ENCODE data around the gene UBE2D3.
"Not testable (repeated sequence)": the region's sequence is repeated elsewhere in the genome, so short reads cannot be mapped to it uniquely, and the experiment has no call there.

UBE2D3 gene

DNA sequence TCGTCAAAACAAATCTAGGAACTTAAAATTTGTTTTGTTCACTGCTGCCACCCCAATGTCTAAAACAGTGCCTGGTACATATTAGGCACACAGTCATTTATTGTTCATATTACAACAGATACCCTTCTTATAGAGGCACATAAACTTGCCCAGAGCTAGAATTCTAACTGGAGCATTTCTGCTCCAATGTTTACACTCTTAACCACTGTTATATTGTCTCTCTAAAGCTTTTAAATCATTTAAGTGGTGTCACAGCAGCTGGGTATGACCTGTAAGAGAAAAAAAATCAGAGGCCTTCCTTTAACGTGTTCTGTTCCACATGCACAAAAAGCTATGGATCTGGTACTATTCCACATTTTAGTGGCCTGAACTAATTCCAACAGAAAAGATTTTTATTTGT, 3.0 kb downstream of the UBE2D3 start:
- H3K4me1 Mint-ChIP-seq, result peaks cover 63% of the 10 kb centered on the region
- CTCF ChIA-PET, result interaction anchor here (1.5 kb wide), 1 partner anchor 45 kb away, joined by 4 read pairs; the partner anchor contains the start of gene CISD2

GRCh38 chr4:102823897-102824296, 3.5 kb downstream of the UBE2D3 start:
- Mint-ChIP-seq H3K27ac (peak overlapping the region; percentile 58), H3K36me3 (peaks cover 43% of the 10 kb centered on the region), H3K27me3 (peaks cover 5% of the 10 kb centered on the region), H3K9me3 (no peaks in the 10 kb centered on the region), H3K4me1 (peaks cover 60% of the 10 kb centered on the region), H3K4me3 (no peak overlapping the region)
- CTCF ChIA-PET, result interaction anchor here (1.5 kb wide), 1 partner anchor 45 kb away, joined by 4 read pairs; the partner anchor contains the start of gene CISD2
- DNase-seq, result no peak

More for the DNA sequence above, 3.0 kb downstream of the UBE2D3 start:
- H3K27me3 Mint-ChIP-seq, result peaks cover 5% of the 10 kb centered on the region
- DNase-seq, result no peak
- no peaks in the 10 kb centered on the region for H3K9me3 Mint-ChIP-seq
- H3K4me3 Mint-ChIP-seq, result no peak overlapping the region
- H3K36me3 Mint-ChIP-seq, result peaks cover 41% of the 10 kb centered on the region
- H3K27ac Mint-ChIP-seq, result no peak overlapping the region

GRCh38 chr4:102823464-102823863, 3.9 kb downstream of the UBE2D3 start:
- Mint-ChIP-seq H3K27ac (peak overlapping the region; percentile 58), H3K36me3 (peaks cover 46% of the 10 kb centered on the region), H3K4me3 (no peak overlapping the region), H3K9me3 (no peaks in the 10 kb centered on the region), H3K4me1 (peaks cover 60% of the 10 kb centered on the region), H3K27me3 (peaks cover 5% of the 10 kb centered on the region)
- CTCF ChIA-PET, result interaction anchor here (0.6 to 1.5 kb wide), 2 partner anchors 22 to 45 kb away, joined by 3 to 4 read pairs; partner anchors contain the start of gene CISD2
- DNase-seq, result no peak

DNA sequence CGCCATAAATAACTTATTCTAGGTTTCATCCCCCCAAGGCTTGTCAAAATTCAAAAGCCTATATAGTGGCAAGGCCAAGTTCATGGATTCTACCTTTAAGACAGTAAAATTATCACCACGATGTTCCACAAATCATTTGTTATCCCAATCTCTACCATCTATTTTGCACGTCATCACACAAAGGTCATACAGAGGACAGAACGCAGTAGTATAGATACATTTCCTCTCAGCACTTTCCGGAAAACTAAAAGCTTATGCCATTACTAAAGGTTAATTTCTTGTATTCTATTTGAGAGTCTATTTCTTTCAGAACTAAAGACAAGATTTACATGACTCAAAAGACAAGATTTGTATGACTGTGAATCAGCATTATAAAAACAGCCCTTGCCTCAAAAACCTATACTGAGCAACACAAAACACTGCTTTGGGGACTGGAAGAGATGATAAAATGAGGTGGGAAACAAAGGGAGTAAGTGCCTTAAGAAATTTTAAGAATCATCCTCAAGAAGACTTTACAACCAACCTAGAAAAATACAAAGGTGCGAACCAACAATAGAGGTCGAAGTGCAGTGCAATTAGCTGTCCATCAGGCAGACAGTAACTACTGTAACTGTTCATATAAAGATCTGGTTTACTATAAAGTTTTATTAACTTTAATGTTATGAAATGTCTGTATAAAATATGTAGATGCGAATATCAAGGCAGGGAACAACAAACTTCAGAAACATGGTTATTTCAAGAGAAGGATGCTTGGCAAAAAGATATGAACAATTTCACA, 7.6 kb downstream of the UBE2D3 start:
- DNase-seq, result peak; percentile 31
- no peaks in the 10 kb centered on the region for H3K9me3 Mint-ChIP-seq
- no peaks in the 10 kb centered on the region for H3K27me3 Mint-ChIP-seq
- peak overlapping the region; percentile 90 for H3K27ac Mint-ChIP-seq
- CTCF ChIA-PET, result no interaction called here
- H3K4me1 Mint-ChIP-seq, result peaks cover 86% of the 10 kb centered on the region
- peak overlapping the region; percentile 53 for H3K4me3 Mint-ChIP-seq
- peaks cover 73% of the 10 kb centered on the region for H3K36me3 Mint-ChIP-seq

DNA sequence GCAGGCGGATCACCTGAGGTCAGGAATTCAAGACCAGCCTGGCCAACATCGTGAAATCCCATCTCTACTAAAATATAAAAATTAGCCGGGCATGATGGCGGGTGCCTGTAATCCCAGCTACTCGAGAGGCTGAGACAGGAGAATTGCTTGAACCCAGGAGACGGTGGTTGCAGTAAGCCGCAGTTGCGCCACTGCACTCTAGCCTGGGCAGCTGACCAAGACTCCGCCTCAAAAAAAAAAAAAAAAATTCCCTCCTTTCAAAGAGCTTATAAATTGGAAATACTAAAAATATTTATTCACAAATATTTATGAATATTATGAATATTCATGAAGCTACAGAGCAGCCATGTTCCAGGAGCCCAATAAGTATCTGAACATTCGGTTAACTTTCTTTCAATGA, 8.3 kb downstream of the UBE2D3 start:
- H3K9me3 Mint-ChIP-seq, H3K27me3 Mint-ChIP-seq, H3K4me3 Mint-ChIP-seq, CTCF ChIA-PET, DNase-seq: not testable (repeated sequence)
- Mint-ChIP-seq H3K36me3 (peaks cover 73% of the 10 kb centered on the region), H3K4me1 (peaks cover 85% of the 10 kb centered on the region), H3K27ac (peak overlapping the region; percentile 90)

DNA sequence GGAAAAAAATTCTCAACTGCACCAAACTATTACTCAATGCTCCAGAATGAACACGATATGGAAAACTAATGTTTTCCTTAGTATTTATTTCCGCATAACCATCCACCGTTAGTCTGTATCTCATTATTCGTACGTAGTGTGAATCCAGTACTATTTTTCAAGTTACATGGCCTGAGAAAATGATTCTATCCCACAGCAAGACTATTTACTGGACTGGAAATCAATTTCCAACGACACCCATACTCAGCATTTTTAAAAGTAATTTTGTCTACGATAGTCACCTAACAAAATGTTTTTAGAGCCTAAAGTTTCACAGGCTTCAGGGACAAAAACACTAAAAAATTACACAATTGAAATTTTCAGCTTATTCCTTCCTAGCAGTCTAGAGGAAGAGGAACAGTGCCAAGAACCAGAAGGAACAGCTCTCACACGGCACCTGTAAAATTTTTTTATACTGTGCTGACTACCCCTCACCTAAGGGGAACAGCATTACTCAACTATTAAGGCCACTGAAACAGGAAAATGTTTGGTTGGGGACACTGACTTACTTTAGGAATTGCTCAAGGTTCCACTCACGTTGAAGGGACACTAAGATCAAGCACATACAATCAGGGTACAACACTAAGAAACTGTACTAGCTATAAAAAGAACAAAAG, 9.6 kb downstream of the UBE2D3 start:
- DNase-seq, result no peak
- Mint-ChIP-seq H3K4me3 (no peak overlapping the region), H3K27me3 (no peaks in the 10 kb centered on the region), H3K4me1 (peaks cover 85% of the 10 kb centered on the region), H3K36me3 (peaks cover 72% of the 10 kb centered on the region), H3K27ac (peak overlapping the region; percentile 57), H3K9me3 (no peaks in the 10 kb centered on the region)
- CTCF ChIA-PET, result no interaction called here

GRCh38 chr4:102817021-102817605, 10.2 kb downstream of the UBE2D3 start:
- Mint-ChIP-seq H3K9me3 (no peaks in the 10 kb centered on the region), H3K4me1 (peaks cover 83% of the 10 kb centered on the region), H3K27ac (peak overlapping the region; percentile 57), H3K36me3 (peaks cover 71% of the 10 kb centered on the region), H3K27me3 (no peaks in the 10 kb centered on the region), H3K4me3 (no peak overlapping the region)
- no peak for DNase-seq
- CTCF ChIA-PET, result no interaction called here

GRCh38 chr4:102815981-102816380, 11.4 kb downstream of the UBE2D3 start:
- no peak for DNase-seq
- peaks cover 70% of the 10 kb centered on the region for H3K36me3 Mint-ChIP-seq
- peaks cover 83% of the 10 kb centered on the region for H3K4me1 Mint-ChIP-seq
- CTCF ChIA-PET, result interaction anchor here (0.6 to 0.8 kb wide), 2 partner anchors 195 to 808 kb away, joined by 3 read pairs; no protein-coding TSS in a partner anchor
- no peak overlapping the region for H3K4me3 Mint-ChIP-seq
- H3K27me3 Mint-ChIP-seq, result no peaks in the 10 kb centered on the region
- no peak overlapping the region for H3K27ac Mint-ChIP-seq
- H3K9me3 Mint-ChIP-seq, result no peaks in the 10 kb centered on the region

DNA sequence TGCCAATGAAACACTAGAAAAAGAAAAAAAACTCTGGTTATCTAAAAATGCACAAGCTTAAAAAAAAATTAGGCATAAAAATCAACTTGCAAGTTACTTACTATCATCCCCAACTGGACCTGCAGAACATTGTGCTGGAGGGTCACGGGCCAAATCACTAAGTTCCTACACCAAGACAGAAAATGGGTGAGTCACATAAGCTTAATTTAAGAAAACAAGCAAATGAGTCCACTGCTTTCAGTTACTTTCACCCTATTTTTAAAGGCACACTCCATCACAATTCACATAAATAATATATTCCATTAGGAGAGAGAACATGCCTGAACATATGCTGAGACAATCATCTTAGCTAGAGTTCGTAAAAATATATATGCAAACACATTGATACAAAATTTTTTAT, 17.7 kb downstream of the UBE2D3 start:
- Mint-ChIP-seq H3K36me3 (peaks cover 66% of the 10 kb centered on the region), H3K27ac (no peak overlapping the region), H3K4me1 (peaks cover 56% of the 10 kb centered on the region), H3K4me3 (no peak overlapping the region), H3K27me3 (no peaks in the 10 kb centered on the region), H3K9me3 (no peaks in the 10 kb centered on the region)
- CTCF ChIA-PET, result interaction anchor here (0.6 to 1.0 kb wide), 5 partner anchors 12 to 148 kb away, joined by 3 to 4 read pairs (median 3); partner anchors contain the start of gene MANBA
- no peak for DNase-seq

DNA sequence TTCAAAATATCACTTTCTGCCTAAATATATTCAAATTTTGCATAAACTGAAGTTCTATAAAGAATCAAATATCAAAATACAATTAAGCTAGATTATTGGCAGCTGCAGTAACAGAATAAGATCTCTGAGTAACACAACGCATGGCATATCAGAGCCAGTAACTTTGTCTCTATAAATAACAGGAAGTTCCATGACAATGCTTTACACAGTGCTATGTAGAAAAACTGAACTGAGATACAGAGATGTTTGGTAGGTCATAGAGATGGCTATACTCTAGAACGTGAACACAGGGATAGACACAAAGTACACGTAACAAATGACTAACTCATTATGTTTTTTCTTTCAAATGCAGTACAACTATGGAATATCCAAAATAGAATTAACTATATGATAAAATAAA, 18.2 kb downstream of the UBE2D3 start:
- CTCF ChIA-PET, result interaction anchor here (0.6 to 1.0 kb wide), 3 partner anchors 23 to 147 kb away, joined by 3 to 4 read pairs (median 3); partner anchors contain the start of gene MANBA
- H3K27me3 Mint-ChIP-seq, result no peaks in the 10 kb centered on the region
- H3K9me3 Mint-ChIP-seq, result no peaks in the 10 kb centered on the region
- peak overlapping the region; percentile 21 for H3K27ac Mint-ChIP-seq
- H3K36me3 Mint-ChIP-seq, result peaks cover 62% of the 10 kb centered on the region
- no peak for DNase-seq
- H3K4me3 Mint-ChIP-seq, result no peak overlapping the region
- H3K4me1 Mint-ChIP-seq, result peaks cover 53% of the 10 kb centered on the region

- Mint-ChIP-seq H3K4me3 (no peak overlapping the region), H3K9me3 (no peaks in the 10 kb centered on the region), H3K4me1 (peaks cover 43% of the 10 kb centered on the region), H3K27me3 (no peaks in the 10 kb centered on the region), H3K27ac (no peak overlapping the region), H3K36me3 (peaks cover 59% of the 10 kb centered on the region)
- DNase-seq, result no peak
- CTCF ChIA-PET, result no interaction called here
Observed at GRCh38 chr4:102808009-102808408, 19.3 kb downstream of the UBE2D3 start.

- Mint-ChIP-seq H3K27ac (no peak overlapping the region), H3K4me3 (no peak overlapping the region), H3K36me3 (peaks cover 60% of the 10 kb centered on the region), H3K27me3 (no peaks in the 10 kb centered on the region), H3K4me1 (peaks cover 43% of the 10 kb centered on the region), H3K9me3 (no peaks in the 10 kb centered on the region)
- no peak for DNase-seq
- CTCF ChIA-PET, result no interaction called here
Observed at GRCh38 chr4:102807345-102807744, 20.0 kb downstream of the UBE2D3 start.

GRCh38 chr4:102799816-102800215, 27.5 kb downstream of the UBE2D3 start:
- H3K4me3 Mint-ChIP-seq, result no peak overlapping the region
- DNase-seq, result no peak
- no peak overlapping the region for H3K27ac Mint-ChIP-seq
- H3K36me3 Mint-ChIP-seq, result peaks cover 56% of the 10 kb centered on the region
- peaks cover 3% of the 10 kb centered on the region for H3K4me1 Mint-ChIP-seq
- CTCF ChIA-PET, result no interaction called here
- H3K9me3 Mint-ChIP-seq, result no peaks in the 10 kb centered on the region
- H3K27me3 Mint-ChIP-seq, result no peaks in the 10 kb centered on the region

DNA sequence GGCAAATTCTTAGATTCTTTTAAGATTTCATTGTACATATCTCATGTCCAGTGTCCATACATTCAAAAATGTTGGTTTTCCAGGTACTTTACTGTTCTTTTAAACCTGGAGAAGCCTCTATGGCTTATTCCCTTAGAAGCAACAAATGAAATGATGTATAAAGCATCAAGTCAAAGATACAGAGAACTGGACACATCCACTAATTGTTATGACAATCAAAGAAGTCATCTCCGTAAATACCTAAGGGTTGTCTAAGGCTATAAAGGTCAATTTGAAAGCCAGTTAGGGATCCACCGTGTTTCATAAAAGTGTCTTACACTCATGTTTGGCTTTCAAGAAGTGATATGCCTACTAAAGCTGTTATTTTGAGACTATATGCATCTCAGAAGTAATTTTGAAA, 32.4 kb downstream of the UBE2D3 start:
- CTCF ChIA-PET, result no interaction called here
- H3K9me3 Mint-ChIP-seq, result no peaks in the 10 kb centered on the region
- no peak overlapping the region for H3K27ac Mint-ChIP-seq
- peaks cover 69% of the 10 kb centered on the region for H3K36me3 Mint-ChIP-seq
- peaks cover 5% of the 10 kb centered on the region for H3K4me1 Mint-ChIP-seq
- H3K4me3 Mint-ChIP-seq, result no peak overlapping the region
- H3K27me3 Mint-ChIP-seq, result no peaks in the 10 kb centered on the region
- no peak for DNase-seq

All from activated naive CD4-positive, alpha-beta T cell treated with anti-CD3 and anti-CD28 coated beads, Interleukin-2, amount 10 ng/mL, durations not matched to agents 7 days and 5 days (primary cell).